WTC11 (cell line): Measurements from ENCODE around the gene AMER2.

Experiments used
- CTCF ChIP-seq: fragments of 200-600 bp; IDR thresholded peaks from 2 replicates; pipeline ENCODE4 v1.8.0; 2022; ENCODE audit warnings: antibody characterized with exemption
- E2F1 ChIP-seq: sonication (generic); formaldehyde crosslinking; IDR thresholded peaks from 2 replicates; pipeline ENCODE4 v1.8.0; 2022; ENCODE audit warnings: mild to moderate bottlenecking, missing genetic modification reagents
- HMGA2 ChIP-seq: fragments of 250-450 bp; sonication (Bioruptor Pico); IDR thresholded peaks from 2 replicates; pipeline ENCODE4 v1.4.0; 2021; ENCODE audit warnings: mild to moderate bottlenecking, moderate library complexity
- NR3C1 ChIP-seq: sonication (generic); formaldehyde crosslinking; conservative IDR thresholded peaks from 2 replicates; pipeline ENCODE4 v1.8.1; 2023; ENCODE audit warnings: low read depth, mild to moderate bottlenecking, missing genetic modification reagents
- ZNF317 ChIP-seq: sonication (generic); formaldehyde crosslinking; IDR thresholded peaks from 2 replicates; pipeline ENCODE4 v1.8.1; 2023; ENCODE audit warnings: low read depth, mild to moderate bottlenecking, moderate library complexity, missing genetic modification reagents, borderline replicate concordance

- TF ChIP-seq CTCF (no peak), NR3C1 (CRISPR knock-in tag) (no peak), E2F1 (no peak), ZNF317 (CRISPR knock-in tag) (no peak), HMGA2 (no peak)
Measured at GRCh38 chr13:25117312-25117711, 54.8 kb downstream of the AMER2 start.
